WTC11 (cell line): ENCODE measurements around the gene AMPD3. TPM values are rescaled to one million over a fixed set of nuclear protein-coding genes. Genes with fewer than 3 reads are reported as not detected.

ENCODE experiments used
- ATAC-seq: fragments of 200-7000 bp; cut with Tn5 transposase; 2 replicates; pipeline ENCODE4 v1.10.0; 2021; ENCODE audit warnings: mild to moderate bottlenecking, moderate library complexity
- Bru-seq: library from RNA; stranded (reverse); fragments of 400-500 nt; gene quantifications from one replicate; lab custom pipeline; 2021; lab: Mats Ljungman, UMichigan
- CTCF ChIA-PET: fragments of 300-600 bp; sonication (Branson Sonifier 250); formaldehyde crosslinking; loops from one replicate; lab custom pipeline; 2021; ENCODE audit warnings: antibody characterized with exemption; lab: Charles Lee
- POLR2A ChIA-PET: fragments of 350-600 bp; sonication (Branson Sonifier 250); formaldehyde crosslinking; loops from one replicate; lab custom pipeline; 2021; ENCODE audit warnings: antibody characterized with exemption; lab: Charles Lee
- DNase-seq: peaks from one replicate; pipeline ENCODE4 v3.0.0; 2021; ENCODE audit warnings: low spot score
- H3K27ac Mint-ChIP-seq: 2 replicates; pipeline ENCODE4 v1.8.0; 2021; ENCODE audit warnings: mixed read lengths
- H3K27me3 Mint-ChIP-seq: 2 replicates; pipeline ENCODE4 v1.8.0; 2021; ENCODE audit warnings: low read depth, mild to moderate bottlenecking, moderate library complexity, mixed read lengths
- H3K36me3 Mint-ChIP-seq: 2 replicates; pipeline ENCODE4 v1.8.0; 2021; ENCODE audit warnings: mixed read lengths
- H3K4me1 Mint-ChIP-seq: 2 replicates; pipeline ENCODE4 v1.8.0; 2022; ENCODE audit warnings: mixed read lengths
- H3K4me3 Mint-ChIP-seq: 2 replicates; pipeline ENCODE4 v1.8.0; 2021; ENCODE audit warnings: mild to moderate bottlenecking, moderate library complexity, mixed read lengths
- H3K9me3 Mint-ChIP-seq: 2 replicates; pipeline ENCODE4 v1.8.0; 2021; ENCODE audit warnings: mixed read lengths
- ATF1 ChIP-seq: sonication (generic); formaldehyde crosslinking; IDR thresholded peaks from 2 replicates; pipeline ENCODE4 v1.8.1; 2023; ENCODE audit warnings: mild to moderate bottlenecking, moderate library complexity, missing genetic modification reagents
- ATF3 ChIP-seq: sonication (generic); formaldehyde crosslinking; conservative IDR thresholded peaks from 2 replicates; pipeline ENCODE4 v1.8.1; 2022; ENCODE audit warnings: mild to moderate bottlenecking, missing genetic modification reagents
- CBFB ChIP-seq: sonication (generic); formaldehyde crosslinking; IDR thresholded peaks from 2 replicates; pipeline ENCODE4 v1.8.1; 2022; ENCODE audit warnings: mild to moderate bottlenecking, low read depth, missing genetic modification reagents
- E2F4 ChIP-seq: sonication (generic); formaldehyde crosslinking; IDR thresholded peaks from 2 replicates; pipeline ENCODE4 v1.8.1; 2022; ENCODE audit warnings: low read depth, mild to moderate bottlenecking, moderate library complexity, missing genetic modification reagents, borderline replicate concordance
- E2F5 ChIP-seq: sonication (generic); formaldehyde crosslinking; IDR thresholded peaks from 2 replicates; pipeline ENCODE4 v1.8.1; 2022; ENCODE audit warnings: mild to moderate bottlenecking, moderate library complexity, missing genetic modification reagents
- ELF4 ChIP-seq: sonication (generic); formaldehyde crosslinking; IDR thresholded peaks from 2 replicates; pipeline ENCODE4 v1.8.1; 2022; ENCODE audit warnings: low read depth, mild to moderate bottlenecking, moderate library complexity, missing genetic modification reagents
- GRHL2 ChIP-seq: fragments of 250-450 bp; sonication (Bioruptor Pico); IDR thresholded peaks from 2 replicates; pipeline ENCODE4 v1.8.0; 2022; ENCODE audit warnings: mild to moderate bottlenecking, moderate library complexity; ENCODE audit not compliant: insufficient replicate concordance, severe bottlenecking
- GTF2I ChIP-seq: fragments of 250-450 bp; sonication (Bioruptor Pico); conservative IDR thresholded peaks from 2 replicates; pipeline ENCODE4 v1.4.0; 2021; ENCODE audit warnings: mild to moderate bottlenecking
- HMGA2 ChIP-seq: fragments of 250-450 bp; sonication (Bioruptor Pico); IDR thresholded peaks from 2 replicates; pipeline ENCODE4 v1.4.0; 2021; ENCODE audit warnings: mild to moderate bottlenecking, moderate library complexity
- KAT7 ChIP-seq: sonication (generic); formaldehyde crosslinking; IDR thresholded peaks from 2 replicates; pipeline ENCODE4 v1.8.1; 2023; ENCODE audit warnings: missing genetic modification reagents, mild to moderate bottlenecking, borderline replicate concordance
- NFATC4 ChIP-seq: fragments of 250-450 bp; sonication (Bioruptor Pico); IDR thresholded peaks from 2 replicates; pipeline ENCODE4 v1.9.0; 2021; ENCODE audit warnings: mild to moderate bottlenecking
- NFE2L1 ChIP-seq: sonication (generic); formaldehyde crosslinking; IDR thresholded peaks from 2 replicates; pipeline ENCODE4 v1.8.1; 2023; ENCODE audit warnings: missing genetic modification reagents
- OVOL2 ChIP-seq: fragments of 250-450 bp; sonication (Bioruptor Pico); IDR thresholded peaks from 2 replicates; pipeline ENCODE4 v1.9.0; 2021; ENCODE audit warnings: mild to moderate bottlenecking, borderline replicate concordance
- RORB ChIP-seq: fragments of 250-450 bp; sonication (Bioruptor Pico); IDR thresholded peaks from 2 replicates; pipeline ENCODE4 v1.9.0; 2021; ENCODE audit warnings: mild to moderate bottlenecking
- TP53 ChIP-seq: sonication (generic); formaldehyde crosslinking; IDR thresholded peaks from 2 replicates; pipeline ENCODE4 v1.8.1; 2023; ENCODE audit warnings: mild to moderate bottlenecking, missing genetic modification reagents
- long read RNA-seq, 3 experiments: library from RNA in 1 of 3; library from capped mRNA in 1 of 3; library from polyadenylated mRNA in 1 of 3; unstranded in 2 of 3; stranded (forward) in 1 of 3; transcript quantifications; one replicate each; pipeline ENCODE4 v2.0.0, GENCODE V29; 2021
- total RNA-seq: library from RNA; stranded (reverse); gene quantifications from 3 replicates; pipeline ENCODE4 v1.2.3, GENCODE V29; 2021
- TF ChIP-seq, protein P1 (sequence below): sonication (generic); formaldehyde crosslinking; IDR thresholded peaks from 2 replicates; pipeline ENCODE4 v1.8.0; 2023; ENCODE audit warnings: mild to moderate bottlenecking, missing genetic modification reagents
- TF ChIP-seq, protein P2 (sequence below): fragments of 250-450 bp; sonication (Bioruptor Pico); IDR thresholded peaks from 2 replicates; pipeline ENCODE4 v1.9.0; 2021; ENCODE audit warnings: moderate library complexity, mild to moderate bottlenecking, inconsistent platforms, borderline replicate concordance
- TF ChIP-seq, protein P3 (sequence below): sonication (generic); formaldehyde crosslinking; IDR thresholded peaks from 2 replicates; pipeline ENCODE4 v1.8.0; 2022; ENCODE audit warnings: mild to moderate bottlenecking, missing genetic modification reagents
- TF ChIP-seq, protein P4 (sequence below): fragments of 200-600 bp; IDR thresholded peaks from 2 replicates; pipeline ENCODE4 v1.8.0; 2022; ENCODE audit warnings: antibody characterized with exemption

AMPD3 gene
- 5.0 to 7.1 TPM (median 6.4 TPM) in 3 replicates for total RNA-seq
- percentile 41 among the genes with signal in this experiment for Bru-seq, nascent RNA
- long read RNA-seq, experiment 1, partial matches to known transcripts, result 1 of 12 reads
- long read RNA-seq, experiment 1, other reads (novel, unspliced or antisense), result 7 of 12 reads
- long read RNA-seq, experiment 2, partial matches to known transcripts, result 1 of 3 reads
- long read RNA-seq, experiment 2, other reads (novel, unspliced or antisense), result 2 of 3 reads
- long read RNA-seq, experiment 3, result 0 reads

- Mint-ChIP-seq H3K27me3 (peaks cover 23% of the 10 kb centered on the region), H3K4me3 (no peak within 1 kb of the TSS), H3K4me1 (peaks cover 35% of the 10 kb centered on the region), H3K36me3 (no peaks in the 10 kb centered on the region), H3K9me3 (no peaks in the 10 kb centered on the region), H3K27ac (peak within 1 kb of the TSS; percentile 53)
- TF ChIP-seq TP53 (CRISPR knock-in tag) (no peak), CBFB (CRISPR knock-in tag) (no peak), ATF1 (no peak), ATF3 (no peak), OVOL2 (CRISPR knock-in tag) (no peak), NFE2L1 (no peak), E2F4 (no peak), E2F5 (CRISPR knock-in tag) (no peak), RORB (no peak), KAT7 (no peak)
- TF ChIP-seq, protein P1, sequence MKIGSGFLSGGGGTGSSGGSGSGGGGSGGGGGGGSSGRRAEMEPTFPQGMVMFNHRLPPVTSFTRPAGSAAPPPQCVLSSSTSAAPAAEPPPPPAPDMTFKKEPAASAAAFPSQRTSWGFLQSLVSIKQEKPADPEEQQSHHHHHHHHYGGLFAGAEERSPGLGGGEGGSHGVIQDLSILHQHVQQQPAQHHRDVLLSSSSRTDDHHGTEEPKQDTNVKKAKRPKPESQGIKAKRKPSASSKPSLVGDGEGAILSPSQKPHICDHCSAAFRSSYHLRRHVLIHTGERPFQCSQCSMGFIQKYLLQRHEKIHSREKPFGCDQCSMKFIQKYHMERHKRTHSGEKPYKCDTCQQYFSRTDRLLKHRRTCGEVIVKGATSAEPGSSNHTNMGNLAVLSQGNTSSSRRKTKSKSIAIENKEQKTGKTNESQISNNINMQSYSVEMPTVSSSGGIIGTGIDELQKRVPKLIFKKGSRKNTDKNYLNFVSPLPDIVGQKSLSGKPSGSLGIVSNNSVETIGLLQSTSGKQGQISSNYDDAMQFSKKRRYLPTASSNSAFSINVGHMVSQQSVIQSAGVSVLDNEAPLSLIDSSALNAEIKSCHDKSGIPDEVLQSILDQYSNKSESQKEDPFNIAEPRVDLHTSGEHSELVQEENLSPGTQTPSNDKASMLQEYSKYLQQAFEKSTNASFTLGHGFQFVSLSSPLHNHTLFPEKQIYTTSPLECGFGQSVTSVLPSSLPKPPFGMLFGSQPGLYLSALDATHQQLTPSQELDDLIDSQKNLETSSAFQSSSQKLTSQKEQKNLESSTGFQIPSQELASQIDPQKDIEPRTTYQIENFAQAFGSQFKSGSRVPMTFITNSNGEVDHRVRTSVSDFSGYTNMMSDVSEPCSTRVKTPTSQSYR (CRISPR knock-in tag), result no peak
- TF ChIP-seq, protein P2, sequence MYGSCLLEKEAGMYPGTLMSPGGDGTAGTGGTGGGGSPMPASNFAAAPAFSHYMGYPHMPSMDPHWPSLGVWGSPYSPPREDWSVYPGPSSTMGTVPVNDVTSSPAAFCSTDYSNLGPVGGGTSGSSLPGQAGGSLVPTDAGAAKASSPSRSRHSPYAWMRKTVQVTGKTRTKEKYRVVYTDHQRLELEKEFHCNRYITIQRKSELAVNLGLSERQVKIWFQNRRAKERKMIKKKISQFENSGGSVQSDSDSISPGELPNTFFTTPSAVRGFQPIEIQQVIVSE (CRISPR knock-in tag), result no peak
- no peak for ATAC-seq
- ChIA-PET CTCF (interaction anchor here (0.7 to 2.4 kb wide), 8 partner anchors 10 to 280 kb away, joined by 3 to 10 read pairs (median 5); partner anchors contain the start of gene RNF141), POLR2A (no interaction called here)
- DNase-seq, result no peak
Observed at GRCh38 chr11:10454878-10455631, at the start of gene AMPD3. AMPD3 (plus strand) TSS chr11:10455264; CDS start chr11:10461520, 6,256 bp downstream.

DNA sequence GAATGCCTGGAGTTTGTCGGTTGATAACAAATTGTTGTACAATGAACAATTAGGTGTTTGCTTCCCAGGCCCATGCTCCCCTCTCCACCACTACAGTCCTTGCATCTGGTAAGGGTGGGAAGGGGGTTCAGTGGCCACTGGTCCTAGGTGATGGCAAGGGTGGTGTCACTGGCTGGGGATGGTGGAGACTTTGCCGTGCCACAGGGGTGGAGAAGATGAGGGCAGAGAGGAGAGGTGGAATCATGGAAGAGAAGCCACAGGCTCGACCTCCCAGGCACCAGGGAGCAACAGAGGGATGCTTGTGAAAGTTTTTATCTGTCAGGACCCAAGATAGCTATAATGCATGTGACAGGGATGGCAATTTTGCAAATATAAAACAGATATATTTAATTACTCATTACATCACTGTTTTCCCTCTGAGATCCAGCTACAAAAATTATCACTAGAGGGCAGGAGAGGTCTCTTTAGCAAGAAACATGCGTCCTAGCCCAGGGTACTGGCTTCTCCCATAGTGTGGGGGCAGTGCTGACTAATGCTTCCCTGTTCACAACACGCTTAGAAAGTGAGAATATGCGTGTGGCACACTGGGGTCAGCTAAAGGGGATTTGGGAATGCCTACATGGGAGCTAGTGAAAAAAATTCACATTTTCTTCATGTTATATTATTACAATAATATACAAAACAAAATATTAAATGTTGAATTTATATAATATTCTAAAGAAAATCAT lies 49.0 kb upstream of the AMPD3 start:
- Mint-ChIP-seq H3K4me3 (no peak overlapping the region), H3K27ac (no peak overlapping the region), H3K9me3 (no peaks in the 10 kb centered on the region), H3K4me1 (no peaks in the 10 kb centered on the region; the same call in 1 of the 2 replicates), H3K36me3 (no peaks in the 10 kb centered on the region), H3K27me3 (no peaks in the 10 kb centered on the region)
- TF ChIP-seq GTF2I (CRISPR knock-in tag), result no peak
- no peak for TF ChIP-seq ELF4 (CRISPR knock-in tag)
- TF ChIP-seq, protein P3, sequence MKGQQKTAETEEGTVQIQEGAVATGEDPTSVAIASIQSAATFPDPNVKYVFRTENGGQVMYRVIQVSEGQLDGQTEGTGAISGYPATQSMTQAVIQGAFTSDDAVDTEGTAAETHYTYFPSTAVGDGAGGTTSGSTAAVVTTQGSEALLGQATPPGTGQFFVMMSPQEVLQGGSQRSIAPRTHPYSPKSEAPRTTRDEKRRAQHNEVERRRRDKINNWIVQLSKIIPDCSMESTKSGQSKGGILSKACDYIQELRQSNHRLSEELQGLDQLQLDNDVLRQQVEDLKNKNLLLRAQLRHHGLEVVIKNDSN (CRISPR knock-in tag), result no peak
- no peak for TF ChIP-seq GRHL2 (CRISPR knock-in tag)
- TF ChIP-seq NFATC4, result no peak
- TF ChIP-seq, protein P4, sequence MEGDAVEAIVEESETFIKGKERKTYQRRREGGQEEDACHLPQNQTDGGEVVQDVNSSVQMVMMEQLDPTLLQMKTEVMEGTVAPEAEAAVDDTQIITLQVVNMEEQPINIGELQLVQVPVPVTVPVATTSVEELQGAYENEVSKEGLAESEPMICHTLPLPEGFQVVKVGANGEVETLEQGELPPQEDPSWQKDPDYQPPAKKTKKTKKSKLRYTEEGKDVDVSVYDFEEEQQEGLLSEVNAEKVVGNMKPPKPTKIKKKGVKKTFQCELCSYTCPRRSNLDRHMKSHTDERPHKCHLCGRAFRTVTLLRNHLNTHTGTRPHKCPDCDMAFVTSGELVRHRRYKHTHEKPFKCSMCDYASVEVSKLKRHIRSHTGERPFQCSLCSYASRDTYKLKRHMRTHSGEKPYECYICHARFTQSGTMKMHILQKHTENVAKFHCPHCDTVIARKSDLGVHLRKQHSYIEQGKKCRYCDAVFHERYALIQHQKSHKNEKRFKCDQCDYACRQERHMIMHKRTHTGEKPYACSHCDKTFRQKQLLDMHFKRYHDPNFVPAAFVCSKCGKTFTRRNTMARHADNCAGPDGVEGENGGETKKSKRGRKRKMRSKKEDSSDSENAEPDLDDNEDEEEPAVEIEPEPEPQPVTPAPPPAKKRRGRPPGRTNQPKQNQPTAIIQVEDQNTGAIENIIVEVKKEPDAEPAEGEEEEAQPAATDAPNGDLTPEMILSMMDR, result peak; percentile 32; the same call in 1 of the 2 replicates
- TF ChIP-seq HMGA2, result peak; percentile 69
- POLR2A ChIA-PET, result interaction anchor here (1.3 kb wide), 1 partner anchor 135 kb away, joined by 3 read pairs; the partner anchor contains the start of gene RNF141
- DNase-seq (peak; percentile 57), ATAC-seq (peak; percentile 96)
- CTCF ChIA-PET, result interaction anchor here (0.5 to 1.3 kb wide), 22 partner anchors 8 to 647 kb away, joined by 3 to 7 read pairs (median 4); partner anchors contain the start of genes IRAG1 and RNF141
